Measurements from ENCODE around the gene IPO5. TPM values are rescaled to one million over a fixed set of nuclear protein-coding genes. Genes with fewer than 3 reads are reported as not detected.

IPO5 gene
- total and polyA plus RNA-seq, 7 donors = 13.4 to 147 (median 106) TPM

DNA sequence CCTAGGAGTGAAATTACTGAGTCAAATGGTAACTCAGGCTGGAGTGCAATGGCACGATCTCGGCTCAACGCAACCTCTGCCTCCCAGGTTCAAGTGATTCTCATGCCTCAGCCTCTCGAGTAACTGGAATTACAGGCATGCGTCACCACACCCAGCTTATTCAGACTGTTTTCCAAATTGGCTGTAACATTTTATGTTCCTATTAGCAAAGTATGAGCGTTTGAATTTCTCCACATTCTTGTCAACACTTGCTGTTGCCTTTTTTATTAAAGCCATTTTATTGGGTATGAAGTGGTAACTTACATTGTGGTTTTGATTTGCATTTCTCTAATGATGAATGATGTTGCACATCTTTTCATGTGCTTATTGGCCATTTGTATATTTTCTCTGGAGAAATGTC lies 7.9 kb downstream of the IPO5 start:
- Histone ChIP-seq H3K9me3 (no peaks in the 10 kb centered on the region), H3K27me3 (no peaks in the 10 kb centered on the region)

DNA sequence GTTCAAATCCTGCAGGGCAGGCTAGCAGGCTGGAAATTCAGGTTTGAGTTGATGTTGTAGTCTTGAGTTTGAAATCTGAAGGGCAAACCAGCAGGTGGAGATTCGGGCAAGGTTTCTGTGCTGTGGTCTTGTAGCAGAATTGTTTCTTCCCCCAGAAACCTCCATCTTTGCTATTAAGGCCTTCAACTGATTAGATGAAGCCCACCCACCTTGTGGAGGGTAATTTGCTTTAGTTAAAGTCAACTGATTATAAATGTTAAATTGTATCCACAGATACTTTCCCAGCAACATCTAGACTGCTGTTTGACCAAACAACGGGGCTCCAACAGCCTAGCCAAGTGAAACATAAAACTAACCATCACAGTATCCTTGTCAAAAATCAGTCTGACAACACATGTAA lies 9.4 kb downstream of the IPO5 start:
- no peaks in the 10 kb centered on the region for H3K27me3 ChIP-seq
- H3K4me3 ChIP-seq = no peak overlapping the region
- DNase-seq = no peak
- 88 to 95% methylated on average over 2 of the region's 2 CpGs for WGBS, 2 donors
- H3K36me3 ChIP-seq = no peaks in the 10 kb centered on the region
- no peak for TF ChIP-seq POLR2A (IDR thresholded peaks at IDR 0.05)
- no peak for TF ChIP-seq EP300 (IDR thresholded peaks at IDR 0.05)
- TF ChIP-seq POLR2AphosphoS5 (IDR thresholded peaks at IDR 0.05) = no peak
- TF ChIP-seq, protein P1, sequence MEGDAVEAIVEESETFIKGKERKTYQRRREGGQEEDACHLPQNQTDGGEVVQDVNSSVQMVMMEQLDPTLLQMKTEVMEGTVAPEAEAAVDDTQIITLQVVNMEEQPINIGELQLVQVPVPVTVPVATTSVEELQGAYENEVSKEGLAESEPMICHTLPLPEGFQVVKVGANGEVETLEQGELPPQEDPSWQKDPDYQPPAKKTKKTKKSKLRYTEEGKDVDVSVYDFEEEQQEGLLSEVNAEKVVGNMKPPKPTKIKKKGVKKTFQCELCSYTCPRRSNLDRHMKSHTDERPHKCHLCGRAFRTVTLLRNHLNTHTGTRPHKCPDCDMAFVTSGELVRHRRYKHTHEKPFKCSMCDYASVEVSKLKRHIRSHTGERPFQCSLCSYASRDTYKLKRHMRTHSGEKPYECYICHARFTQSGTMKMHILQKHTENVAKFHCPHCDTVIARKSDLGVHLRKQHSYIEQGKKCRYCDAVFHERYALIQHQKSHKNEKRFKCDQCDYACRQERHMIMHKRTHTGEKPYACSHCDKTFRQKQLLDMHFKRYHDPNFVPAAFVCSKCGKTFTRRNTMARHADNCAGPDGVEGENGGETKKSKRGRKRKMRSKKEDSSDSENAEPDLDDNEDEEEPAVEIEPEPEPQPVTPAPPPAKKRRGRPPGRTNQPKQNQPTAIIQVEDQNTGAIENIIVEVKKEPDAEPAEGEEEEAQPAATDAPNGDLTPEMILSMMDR (IDR thresholded peaks at IDR 0.05) = no peak
- intact Hi-C loops (cut with DNase I) = no loop called here
- no peaks in the 10 kb centered on the region for H3K4me1 ChIP-seq
- no peaks in the 10 kb centered on the region for H3K9me3 ChIP-seq
- H3K27ac ChIP-seq = no peak overlapping the region

More for the DNA sequence above, 7.9 kb downstream of the IPO5 start:
- TF ChIP-seq, protein P1 (IDR thresholded peaks at IDR 0.05) = no peak
- no peak for TF ChIP-seq EP300 (IDR thresholded peaks at IDR 0.05)
- no peak for TF ChIP-seq POLR2A (IDR thresholded peaks at IDR 0.05)
- no peak for TF ChIP-seq POLR2AphosphoS5 (IDR thresholded peaks at IDR 0.05)
- H3K36me3 ChIP-seq = no peaks in the 10 kb centered on the region
- WGBS, 2 donors = 77 to 90% methylated on average over 6 of the region's 6 CpGs
- no peak overlapping the region for H3K27ac ChIP-seq
- H3K4me3 ChIP-seq = no peak overlapping the region
- H3K4me1 ChIP-seq = no peaks in the 10 kb centered on the region
- DNase-seq = no peak
- intact Hi-C loops (cut with DNase I) = no loop called here

DNA sequence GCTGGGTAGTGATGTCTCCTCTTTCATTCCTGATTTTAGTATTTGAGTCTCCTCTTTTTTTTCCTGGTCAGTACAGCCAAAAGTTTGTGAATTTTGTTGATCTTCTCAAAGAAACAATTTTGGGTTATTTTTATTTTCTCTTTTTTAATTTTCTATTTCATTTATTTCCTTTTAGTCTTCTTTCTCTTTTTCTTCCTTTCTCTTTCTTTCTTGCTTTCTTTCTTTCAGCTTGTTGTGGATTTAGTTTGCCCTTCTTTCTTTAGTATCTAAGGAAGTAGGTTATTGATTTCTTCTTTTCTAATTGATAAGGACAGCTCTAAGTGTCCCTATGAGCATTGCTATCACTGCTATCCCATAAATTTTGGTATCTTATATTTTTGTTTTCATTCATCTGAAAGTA lies 13.8 kb downstream of the IPO5 start:
- Histone ChIP-seq H3K36me3 (no peaks in the 10 kb centered on the region), H3K27ac (no peak overlapping the region), H3K4me3 (no peak overlapping the region), H3K27me3 (no peaks in the 10 kb centered on the region), H3K4me1 (no peaks in the 10 kb centered on the region), H3K9me3 (no peaks in the 10 kb centered on the region)
- TF ChIP-seq EP300 (IDR thresholded peaks at IDR 0.05) (no peak), POLR2A (IDR thresholded peaks at IDR 0.05) (no peak), POLR2AphosphoS5 (IDR thresholded peaks at IDR 0.05) (no peak)
- TF ChIP-seq, protein P1 (IDR thresholded peaks at IDR 0.05) = no peak
- intact Hi-C loops (cut with DNase I) = no loop called here
- no peak for DNase-seq

DNA sequence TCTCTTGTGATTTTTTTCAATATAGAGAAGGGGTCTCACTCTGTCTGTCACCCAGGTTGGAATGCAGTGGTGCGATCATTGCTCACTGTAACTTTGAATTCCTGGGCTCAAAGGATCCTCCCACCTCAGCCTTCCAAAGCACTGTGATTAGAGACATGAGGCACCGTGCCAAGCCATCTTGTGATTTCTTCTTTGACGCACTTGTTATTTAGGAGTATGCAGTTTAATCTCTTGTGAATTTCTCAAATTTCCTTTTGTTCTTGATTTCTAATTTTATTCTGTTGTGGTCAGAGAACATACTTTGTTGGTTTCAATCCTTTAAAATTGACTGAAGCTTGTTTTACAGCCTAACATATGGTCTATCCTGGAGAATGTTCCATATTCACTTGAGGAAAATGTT lies 14.5 kb downstream of the IPO5 start:
- no peaks in the 10 kb centered on the region for H3K36me3 ChIP-seq
- no peak overlapping the region for H3K27ac ChIP-seq
- WGBS, 2 donors = 89 to 92% methylated on average over 3 of the region's 3 CpGs
- H3K9me3 ChIP-seq = no peaks in the 10 kb centered on the region
- H3K4me3 ChIP-seq = no peak overlapping the region
- no peaks in the 10 kb centered on the region for H3K4me1 ChIP-seq
- intact Hi-C loops (cut with DNase I) = no loop called here
- H3K27me3 ChIP-seq = no peaks in the 10 kb centered on the region
- TF ChIP-seq, protein P1 (IDR thresholded peaks at IDR 0.05) = no peak
- no peak for TF ChIP-seq POLR2AphosphoS5 (IDR thresholded peaks at IDR 0.05)
- no peak for TF ChIP-seq EP300 (IDR thresholded peaks at IDR 0.05)
- TF ChIP-seq POLR2A (IDR thresholded peaks at IDR 0.05) = no peak
- DNase-seq = no peak

DNA sequence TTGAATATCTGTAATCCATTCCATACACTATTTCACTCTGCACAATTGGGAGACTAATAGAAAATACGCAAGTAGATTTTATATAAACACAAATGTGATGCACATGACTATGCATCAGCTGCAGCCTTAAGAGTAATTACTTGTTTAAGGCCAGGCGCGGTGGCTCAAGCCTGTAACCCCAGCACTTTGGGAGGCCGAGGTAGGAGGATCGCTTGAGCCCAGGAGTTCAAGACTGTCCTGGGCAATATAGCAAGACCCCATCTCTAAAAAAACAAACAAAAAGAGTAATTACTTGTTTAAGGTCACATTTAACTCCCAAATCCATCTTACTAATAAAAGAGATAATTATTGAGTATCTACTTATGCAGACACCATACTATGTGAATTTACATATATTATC lies 18.0 kb downstream of the IPO5 start:
- Histone ChIP-seq H3K36me3 (no peaks in the 10 kb centered on the region), H3K4me1 (peaks cover 0 to 9% (median 4%) of the 10 kb centered on the region in 4 donors), H3K27ac (no peak overlapping the region), H3K27me3 (no peaks in the 10 kb centered on the region), H3K9me3 (no peaks in the 10 kb centered on the region), H3K4me3 (no peak overlapping the region)
- DNase-seq = no peak
- TF ChIP-seq, protein P1 (IDR thresholded peaks at IDR 0.05) = no peak
- no peak for TF ChIP-seq EP300 (IDR thresholded peaks at IDR 0.05)
- no peak for TF ChIP-seq POLR2AphosphoS5 (IDR thresholded peaks at IDR 0.05)
- TF ChIP-seq POLR2A (IDR thresholded peaks at IDR 0.05) = no peak
- 93 to 94% methylated on average over 5 of the region's 5 CpGs for WGBS, 2 donors
- intact Hi-C loops (cut with DNase I) = no loop called here

Data from sigmoid colon (tissue), 7 donors.